Activated T-cell treated with anti-CD3 and anti-CD28 coated beads, Interleukin-2, amount 50 U/mL, for 72 hours (primary cell): ENCODE data around the gene RHBDL2. TPM values are rescaled to one million over a fixed set of nuclear protein-coding genes. Genes with fewer than 3 reads are reported as not detected.
"Not testable (repeated sequence)": the region's sequence is repeated elsewhere in the genome, so short reads cannot be mapped to it uniquely, and the experiment has no call there.

Experiments
- ATAC-seq, 2 donors: fragments of 150-1000 bp; cut with Tn5 transposase; replicated peaks in 1 of 2; 2 replicates each; pipeline ENCODE4 v1.10.0; 2021; ENCODE audit warnings: moderate library complexity in 2 of 2, mild to moderate bottlenecking in 1 of 2
- DNase-seq, 2 donors: peaks; one replicate each; pipeline ENCODE4 v3.0.0; 2021 to 2022; ENCODE audit warnings: mixed read lengths in 1 of 2
- H3K27ac Mint-ChIP-seq: one replicate; pipeline ENCODE4 v1.8.0; 2022; ENCODE audit warnings: mild to moderate bottlenecking, moderate library complexity, mixed read lengths
- H3K27me3 Mint-ChIP-seq: one replicate; pipeline ENCODE4 v1.8.0; 2022; ENCODE audit warnings: low read depth, mixed read lengths
- H3K36me3 Mint-ChIP-seq, 2 donors: one replicate each; pipeline ENCODE4 v1.8.0; 2022; ENCODE audit warnings: mixed read lengths in 2 of 2, mild to moderate bottlenecking in 1 of 2; ENCODE audit not compliant: insufficient read depth in 2 of 2
- H3K4me1 Mint-ChIP-seq: one replicate; pipeline ENCODE4 v1.8.0; 2022; ENCODE audit warnings: low read depth, mixed read lengths
- H3K4me3 Mint-ChIP-seq, 2 donors: one replicate each; pipeline ENCODE4 v1.8.0; 2022; ENCODE audit warnings: mild to moderate bottlenecking in 2 of 2, mixed read lengths in 2 of 2, moderate library complexity in 2 of 2
- H3K9me3 Mint-ChIP-seq, 2 donors: one replicate each; pipeline ENCODE4 v1.8.0; 2022; ENCODE audit warnings: mixed read lengths in 2 of 2
- total RNA-seq, 2 donors: library from RNA; stranded (reverse); gene quantifications; one replicate each; pipeline ENCODE4 v1.2.3, GENCODE V29; 2022

Gene RHBDL2
- not detected for total RNA-seq

- H3K27ac Mint-ChIP-seq, result no peak within 1 kb of the TSS
- ATAC-seq (no peak), DNase-seq (no peak)
- no peaks in the 10 kb centered on the region for H3K4me1 Mint-ChIP-seq
- no peaks in the 10 kb centered on the region for H3K27me3 Mint-ChIP-seq
- no peak within 1 kb of the TSS for H3K4me3 Mint-ChIP-seq
- H3K36me3 Mint-ChIP-seq, result no peaks in the 10 kb centered on the region
- no peaks in the 10 kb centered on the region for H3K9me3 Mint-ChIP-seq
Measured at GRCh38 chr1:38941527-38942019, at the start of gene RHBDL2. TSS of gene RHBDL2 (minus strand) at chr1:38941830. CDS start at chr1:38919212, 22,618 bp downstream.

- H3K4me1 Mint-ChIP-seq, result peaks cover 65% of the 10 kb centered on the region
Measured at GRCh38 chr1:38990738-38991637, 49.4 kb upstream of the RHBDL2 start, which contains the start of gene AKIRIN1. TSS of gene AKIRIN1 (plus strand) at chr1:38991276. CDS start at chr1:38991381, 105 bp downstream.

GRCh38 chr1:38990386-38990737 is 48.7 kb upstream of the RHBDL2 start:
- Mint-ChIP-seq H3K4me1 (peaks cover 60% of the 10 kb centered on the region), H3K27ac (peak overlapping the region; percentile 86), H3K27me3 (no peaks in the 10 kb centered on the region), H3K36me3 (peaks cover 8 to 19% of the 10 kb centered on the region in 2 donors), H3K4me3 (peak overlapping the region; percentile 85 to 87), H3K9me3 (no peaks in the 10 kb centered on the region)
- ATAC-seq (peak in 1 of 2 donors; percentile 9), DNase-seq (no peak)

More at GRCh38 chr1:38990738-38991637, 49.4 kb upstream of the RHBDL2 start, which contains the start of gene AKIRIN1:
- Mint-ChIP-seq H3K36me3 (peaks cover 8 to 22% of the 10 kb centered on the region in 2 donors), H3K9me3 (no peaks in the 10 kb centered on the region), H3K27ac (peak within 1 kb of the TSS; percentile 86), H3K27me3 (no peaks in the 10 kb centered on the region), H3K4me3 (peak within 1 kb of the TSS; percentile 87 to 94)
- ATAC-seq (peak; percentile 97), DNase-seq (peak; percentile 99 to 100)

GRCh38 chr1:38989979-38990378 is 48.3 kb upstream of the RHBDL2 start:
- H3K4me1 Mint-ChIP-seq, result peaks cover 56% of the 10 kb centered on the region
- peak overlapping the region; percentile 85 to 87 for H3K4me3 Mint-ChIP-seq
- H3K36me3 Mint-ChIP-seq, result peaks cover 8 to 17% of the 10 kb centered on the region in 2 donors
- no peaks in the 10 kb centered on the region for H3K27me3 Mint-ChIP-seq
- DNase-seq (no peak), ATAC-seq (no peak)
- H3K9me3 Mint-ChIP-seq, result no peaks in the 10 kb centered on the region
- peak overlapping the region; percentile 86 for H3K27ac Mint-ChIP-seq

GRCh38 chr1:38979380-38979779 is 37.8 kb upstream of the RHBDL2 start:
- H3K4me3 Mint-ChIP-seq, H3K9me3 Mint-ChIP-seq, H3K36me3 Mint-ChIP-seq, H3K4me1 Mint-ChIP-seq, H3K27me3 Mint-ChIP-seq, DNase-seq, ATAC-seq, H3K27ac Mint-ChIP-seq: not testable (repeated sequence)

- not testable (repeated sequence) for ATAC-seq, H3K27ac Mint-ChIP-seq, H3K4me1 Mint-ChIP-seq, H3K27me3 Mint-ChIP-seq, H3K36me3 Mint-ChIP-seq, H3K9me3 Mint-ChIP-seq
- peak in 1 of 2 donors; percentile 17 for DNase-seq
- H3K4me3 Mint-ChIP-seq, result peak overlapping the region in 1 of 2 donors; percentile 34
Measured at GRCh38 chr1:38978245-38978542, 36.6 kb upstream of the RHBDL2 start.

- H3K36me3 Mint-ChIP-seq, H3K27me3 Mint-ChIP-seq, H3K4me1 Mint-ChIP-seq, H3K9me3 Mint-ChIP-seq, H3K27ac Mint-ChIP-seq: not testable (repeated sequence)
- H3K4me3 Mint-ChIP-seq, result peak overlapping the region in 1 of 2 donors; percentile 34
- DNase-seq, result peak; percentile 40 to 61
- ATAC-seq, result peak; percentile 38 to 62
Measured at GRCh38 chr1:38977399-38978244, 36.0 kb upstream of the RHBDL2 start.

- H3K4me1 Mint-ChIP-seq, result no peaks in the 10 kb centered on the region
- H3K9me3 Mint-ChIP-seq, result peaks cover 0 to 3% of the 10 kb centered on the region in 2 donors
- no peak for ATAC-seq
- no peak for DNase-seq
- H3K4me3 Mint-ChIP-seq, result no peak overlapping the region
- H3K27me3 Mint-ChIP-seq, result no peaks in the 10 kb centered on the region
- H3K27ac Mint-ChIP-seq, result no peak overlapping the region
- peaks cover 3 to 6% of the 10 kb centered on the region in 2 donors for H3K36me3 Mint-ChIP-seq
Measured at GRCh38 chr1:38973659-38974437, 32.2 kb upstream of the RHBDL2 start.

- not testable (repeated sequence) for H3K36me3 Mint-ChIP-seq, DNase-seq, H3K9me3 Mint-ChIP-seq, ATAC-seq, H3K27ac Mint-ChIP-seq, H3K4me3 Mint-ChIP-seq, H3K27me3 Mint-ChIP-seq, H3K4me1 Mint-ChIP-seq
Measured at GRCh38 chr1:38973145-38973544, 31.5 kb upstream of the RHBDL2 start.

GRCh38 chr1:38964140-38964548 is 22.5 kb upstream of the RHBDL2 start:
- DNase-seq, result peak in 1 of 2 donors; percentile 3
- Mint-ChIP-seq H3K4me3 (no peak overlapping the region), H3K9me3 (no peaks in the 10 kb centered on the region), H3K27me3 (no peaks in the 10 kb centered on the region), H3K4me1 (peaks cover 14% of the 10 kb centered on the region), H3K36me3 (no peaks in the 10 kb centered on the region), H3K27ac (no peak overlapping the region)
- ATAC-seq, result peak; percentile 61 to 64

- DNase-seq (no peak), ATAC-seq (no peak)
- Mint-ChIP-seq H3K36me3 (no peaks in the 10 kb centered on the region), H3K9me3 (no peaks in the 10 kb centered on the region), H3K27me3 (no peaks in the 10 kb centered on the region), H3K4me3 (no peak overlapping the region), H3K27ac (no peak overlapping the region), H3K4me1 (peaks cover 14% of the 10 kb centered on the region)
Measured at GRCh38 chr1:38962560-38962959, 20.9 kb upstream of the RHBDL2 start.

GRCh38 chr1:38962113-38962512 is 20.5 kb upstream of the RHBDL2 start:
- Mint-ChIP-seq H3K9me3 (no peaks in the 10 kb centered on the region), H3K27me3 (no peaks in the 10 kb centered on the region), H3K4me1 (peaks cover 14% of the 10 kb centered on the region), H3K27ac (no peak overlapping the region), H3K4me3 (no peak overlapping the region), H3K36me3 (no peaks in the 10 kb centered on the region)
- DNase-seq (no peak), ATAC-seq (no peak)
